K562 (cell line): Measurements from ENCODE around the gene STX1B. TPM values are rescaled to one million over a fixed set of nuclear protein-coding genes. Genes with fewer than 3 reads are reported as not detected.
A peak's percentile ranks its signal among the peaks of the same experiment; 100 is the strongest.

Source experiments
- COPS2 ChIP-seq: fragments of 450-650 bp; conservative IDR thresholded peaks from 2 replicates; pipeline ENCODE4 v1.6.1; 2016; ENCODE audit warnings: mild to moderate bottlenecking, moderate library complexity
- GABPB2 ChIP-seq: fragments of 250-450 bp; sonication (Bioruptor Pico); conservative IDR thresholded peaks from 2 replicates; pipeline ENCODE4 v1.5.1; 2021; ENCODE audit warnings: mild to moderate bottlenecking
- IRF1 ChIP-seq: sonication (generic); formaldehyde crosslinking; IDR thresholded peaks from 2 replicates; pipeline ENCODE4 v1.8.0; 2022; ENCODE audit warnings: missing genetic modification reagents, mild to moderate bottlenecking, borderline replicate concordance
- MAFK ChIP-seq: IDR thresholded peaks from 2 replicates; pipeline ENCODE4 v1.6.1; 2011; ENCODE audit warnings: low read length, improper control_type of control experiment
- MXI1 ChIP-seq: IDR thresholded peaks from 2 replicates; pipeline ENCODE4 v1.6.1; 2011; ENCODE audit warnings: low read depth, mild to moderate bottlenecking, improper control_type of control experiment, low read length
- NFYB ChIP-seq: IDR thresholded peaks from 2 replicates; pipeline ENCODE4 v1.6.1; 2011; ENCODE audit warnings: mild to moderate bottlenecking, moderate library complexity; ENCODE audit not compliant: insufficient read length; ENCODE audit errors: extremely low read depth
- PML ChIP-seq: IDR thresholded peaks from 2 replicates; pipeline ENCODE4 v1.6.1; 2012; ENCODE audit warnings: low read length, inconsistent platforms
- RBFOX2 ChIP-seq: fragments of 200-400 bp; formaldehyde crosslinking; IDR thresholded peaks from 2 replicates; pipeline ENCODE4 v1.6.1; 2017; ENCODE audit warnings: low read depth, mild to moderate bottlenecking, low read length, moderate library complexity
- TBL1XR1 ChIP-seq, 2 experiments: IDR thresholded peaks; 2 replicates each; pipeline ENCODE4 v1.6.1; 2012; ENCODE audit warnings: improper control_type of control experiment in 2 of 2, low read length in 2 of 2, mild to moderate bottlenecking in 1 of 2
- TCFL5 ChIP-seq: fragments of 250-450 bp; sonication (Bioruptor Pico); conservative IDR thresholded peaks from 2 replicates; pipeline ENCODE4 v1.6.1; 2021; ENCODE audit warnings: mild to moderate bottlenecking, moderate library complexity, matching md5 sums
- TSC22D4 ChIP-seq: fragments of 450-650 bp; IDR thresholded peaks from 2 replicates; pipeline ENCODE4 v1.6.1; 2016; ENCODE audit warnings: missing genetic modification characterization, missing biosample characterization, control low read depth
- ZBED1 ChIP-seq: IDR thresholded peaks from 2 replicates; pipeline ENCODE4 v1.6.1; 2014
- ZNF511 ChIP-seq: sonication (generic); formaldehyde crosslinking; IDR thresholded peaks from 2 replicates; pipeline ENCODE4 v1.8.0; 2022; ENCODE audit warnings: mild to moderate bottlenecking, missing genetic modification reagents
- ZNF830 ChIP-seq: fragments of 250-450 bp; sonication (Bioruptor Pico); IDR thresholded peaks from 2 replicates; pipeline ENCODE4 v1.5.0; 2021; ENCODE audit warnings: mild to moderate bottlenecking
- polyA plus RNA-seq, 8 experiments: library from polyadenylated mRNA; depleted of rRNA in 4 of 8; stranded (reverse) in 5 of 8; unstranded in 3 of 8; fragments of >200 nt; fragmentation: Nextera tagmentation in 2 of 8; fragmentation: Illumina TruSeq in 1 of 8; extraction: Ambion mirVana in 2 of 8; extraction: Trizol in 1 of 8; gene quantifications; 2 replicates each; pipeline versions ENCODE4 v1.2.1 to v1.2.3, GENCODE V29; 2011 to 2014; ENCODE audit warnings: inconsistent platforms in 1 of 8, missing spikeins in 1 of 8
- total RNA-seq, 7 experiments: library from RNA; depleted of rRNA in 6 of 7; stranded (reverse); fragments of >200 nt in 6 of 7; fragmentation: Illumina TruSeq in 2 of 7; extraction: Trizol in 2 of 7; gene quantifications; 2 replicates each; pipeline versions ENCODE4 v1.2.1 to v1.2.3, GENCODE V29; 2011 to 2021; ENCODE audit warnings: low replicate concordance in 1 of 7
- TF ChIP-seq, protein P1 (sequence below): fragments of 450-650 bp; IDR thresholded peaks from 2 replicates; pipeline ENCODE4 v1.6.1; 2016; ENCODE audit warnings: low read depth, mild to moderate bottlenecking, moderate library complexity
- TF ChIP-seq, protein P2 (sequence below): fragments of 150-350 bp; conservative IDR thresholded peaks from 2 replicates; pipeline ENCODE4 v1.6.1; 2014; ENCODE audit warnings: low read length
- TF ChIP-seq, protein P3 (sequence below): fragments of 250-450 bp; sonication (Bioruptor Pico); IDR thresholded peaks from 2 replicates; pipeline ENCODE4 v1.4.0; 2020
- TF ChIP-seq, protein P4 (sequence below): IDR thresholded peaks from 2 replicates; pipeline ENCODE4 v1.6.1; 2014; ENCODE audit warnings: antibody characterized with exemption
- TF ChIP-seq, protein P5 (sequence below): fragments of 450-650 bp; formaldehyde crosslinking; IDR thresholded peaks from 2 replicates; pipeline ENCODE4 v1.4.0; 2022; ENCODE audit warnings: missing genetic modification characterization

Gene STX1B
- total and polyA plus RNA-seq, 9 of the 15 experiments (the other 6 are each of a cell fraction or from before 2014, with no cell fraction given), result 0.07 to 2.5 (median 0.86) TPM

- TF ChIP-seq, protein P1, sequence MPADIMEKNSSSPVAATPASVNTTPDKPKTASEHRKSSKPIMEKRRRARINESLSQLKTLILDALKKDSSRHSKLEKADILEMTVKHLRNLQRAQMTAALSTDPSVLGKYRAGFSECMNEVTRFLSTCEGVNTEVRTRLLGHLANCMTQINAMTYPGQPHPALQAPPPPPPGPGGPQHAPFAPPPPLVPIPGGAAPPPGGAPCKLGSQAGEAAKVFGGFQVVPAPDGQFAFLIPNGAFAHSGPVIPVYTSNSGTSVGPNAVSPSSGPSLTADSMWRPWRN, result no peak
- TF ChIP-seq, protein P2, sequence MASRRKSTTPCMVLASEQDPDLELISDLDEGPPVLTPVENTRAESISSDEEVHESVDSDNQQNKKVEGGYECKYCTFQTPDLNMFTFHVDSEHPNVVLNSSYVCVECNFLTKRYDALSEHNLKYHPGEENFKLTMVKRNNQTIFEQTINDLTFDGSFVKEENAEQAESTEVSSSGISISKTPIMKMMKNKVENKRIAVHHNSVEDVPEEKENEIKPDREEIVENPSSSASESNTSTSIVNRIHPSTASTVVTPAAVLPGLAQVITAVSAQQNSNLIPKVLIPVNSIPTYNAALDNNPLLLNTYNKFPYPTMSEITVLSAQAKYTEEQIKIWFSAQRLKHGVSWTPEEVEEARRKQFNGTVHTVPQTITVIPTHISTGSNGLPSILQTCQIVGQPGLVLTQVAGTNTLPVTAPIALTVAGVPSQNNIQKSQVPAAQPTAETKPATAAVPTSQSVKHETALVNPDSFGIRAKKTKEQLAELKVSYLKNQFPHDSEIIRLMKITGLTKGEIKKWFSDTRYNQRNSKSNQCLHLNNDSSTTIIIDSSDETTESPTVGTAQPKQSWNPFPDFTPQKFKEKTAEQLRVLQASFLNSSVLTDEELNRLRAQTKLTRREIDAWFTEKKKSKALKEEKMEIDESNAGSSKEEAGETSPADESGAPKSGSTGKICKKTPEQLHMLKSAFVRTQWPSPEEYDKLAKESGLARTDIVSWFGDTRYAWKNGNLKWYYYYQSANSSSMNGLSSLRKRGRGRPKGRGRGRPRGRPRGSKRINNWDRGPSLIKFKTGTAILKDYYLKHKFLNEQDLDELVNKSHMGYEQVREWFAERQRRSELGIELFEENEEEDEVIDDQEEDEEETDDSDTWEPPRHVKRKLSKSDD, result no peak
- TF ChIP-seq, protein P3, sequence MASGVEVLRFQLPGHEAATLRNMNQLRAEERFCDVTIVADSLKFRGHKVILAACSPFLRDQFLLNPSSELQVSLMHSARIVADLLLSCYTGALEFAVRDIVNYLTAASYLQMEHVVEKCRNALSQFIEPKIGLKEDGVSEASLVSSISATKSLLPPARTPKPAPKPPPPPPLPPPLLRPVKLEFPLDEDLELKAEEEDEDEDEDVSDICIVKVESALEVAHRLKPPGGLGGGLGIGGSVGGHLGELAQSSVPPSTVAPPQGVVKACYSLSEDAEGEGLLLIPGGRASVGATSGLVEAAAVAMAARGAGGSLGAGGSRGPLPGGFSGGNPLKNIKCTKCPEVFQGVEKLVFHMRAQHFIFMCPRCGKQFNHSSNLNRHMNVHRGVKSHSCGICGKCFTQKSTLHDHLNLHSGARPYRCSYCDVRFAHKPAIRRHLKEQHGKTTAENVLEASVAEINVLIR (CRISPR knock-in tag), result no peak
- TF ChIP-seq GABPB2 (CRISPR knock-in tag), result no peak
- no peak for TF ChIP-seq ZBED1
- TF ChIP-seq, protein P4, sequence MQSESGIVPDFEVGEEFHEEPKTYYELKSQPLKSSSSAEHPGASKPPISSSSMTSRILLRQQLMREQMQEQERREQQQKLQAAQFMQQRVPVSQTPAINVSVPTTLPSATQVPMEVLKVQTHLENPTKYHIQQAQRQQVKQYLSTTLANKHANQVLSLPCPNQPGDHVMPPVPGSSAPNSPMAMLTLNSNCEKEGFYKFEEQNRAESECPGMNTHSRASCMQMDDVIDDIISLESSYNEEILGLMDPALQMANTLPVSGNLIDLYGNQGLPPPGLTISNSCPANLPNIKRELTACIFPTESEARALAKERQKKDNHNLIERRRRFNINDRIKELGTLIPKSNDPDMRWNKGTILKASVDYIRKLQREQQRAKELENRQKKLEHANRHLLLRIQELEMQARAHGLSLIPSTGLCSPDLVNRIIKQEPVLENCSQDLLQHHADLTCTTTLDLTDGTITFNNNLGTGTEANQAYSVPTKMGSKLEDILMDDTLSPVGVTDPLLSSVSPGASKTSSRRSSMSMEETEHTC, result no peak
- TF ChIP-seq PML, result no peak
- no peak for TF ChIP-seq COPS2
- no peak for TF ChIP-seq TCFL5 (CRISPR knock-in tag)
- no peak for TF ChIP-seq TSC22D4
- TF ChIP-seq ZNF511 (CRISPR knock-in tag), result no peak
- TF ChIP-seq, protein P5, sequence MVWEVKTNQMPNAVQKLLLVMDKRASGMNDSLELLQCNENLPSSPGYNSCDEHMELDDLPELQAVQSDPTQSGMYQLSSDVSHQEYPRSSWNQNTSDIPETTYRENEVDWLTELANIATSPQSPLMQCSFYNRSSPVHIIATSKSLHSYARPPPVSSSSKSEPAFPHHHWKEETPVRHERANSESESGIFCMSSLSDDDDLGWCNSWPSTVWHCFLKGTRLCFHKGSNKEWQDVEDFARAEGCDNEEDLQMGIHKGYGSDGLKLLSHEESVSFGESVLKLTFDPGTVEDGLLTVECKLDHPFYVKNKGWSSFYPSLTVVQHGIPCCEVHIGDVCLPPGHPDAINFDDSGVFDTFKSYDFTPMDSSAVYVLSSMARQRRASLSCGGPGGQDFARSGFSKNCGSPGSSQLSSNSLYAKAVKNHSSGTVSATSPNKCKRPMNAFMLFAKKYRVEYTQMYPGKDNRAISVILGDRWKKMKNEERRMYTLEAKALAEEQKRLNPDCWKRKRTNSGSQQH, result no peak
- no peak for TF ChIP-seq NFYB
- peak; percentile 52 for TF ChIP-seq RBFOX2
- TF ChIP-seq ZNF830 (CRISPR knock-in tag), result no peak
- no peak for TF ChIP-seq TBL1XR1 (IDR thresholded peaks at IDR 0.05; ENCODE audit: low read length in 2 of 2)
- TF ChIP-seq MAFK, result peak; percentile 21; the same call in 1 of the 2 replicates
- no peak for TF ChIP-seq IRF1 (CRISPR knock-in tag)
- no peak for TF ChIP-seq MXI1
Measured at GRCh38 chr16:30941600-30942425, 68.6 kb downstream of the STX1B start (continued).
